Fibroblast of lung (primary cell): ENCODE results near the gene GCM1. TPM values are rescaled to one million over a fixed set of nuclear protein-coding genes. Genes with fewer than 3 reads are reported as not detected.
A peak's percentile ranks its signal among the peaks of the same experiment; 100 is the strongest.

Source experiments
- DNase-seq, 2 donors: peaks; one replicate each; pipeline versions ENCODE4 v3.0.0 to v3.0.0-alpha.2; 2010; ENCODE audit warnings: low read depth in 2 of 2
- H2AFZ ChIP-seq: 2 replicates; pipeline ENCODE4 v1.5.1; 2012; ENCODE audit warnings: low read length, control low read depth, inconsistent platforms
- H3K27ac ChIP-seq: 2 replicates; pipeline ENCODE4 v1.5.1; 2011; ENCODE audit warnings: low read length, control low read depth; ENCODE audit not compliant: insufficient read depth
- H3K27me3 ChIP-seq: 2 replicates; pipeline ENCODE4 v1.5.1; 2011; ENCODE audit warnings: mild to moderate bottlenecking, low read length; ENCODE audit not compliant: control insufficient read depth, insufficient read depth
- H3K36me3 ChIP-seq: 2 replicates; pipeline ENCODE4 v1.5.1; 2011; ENCODE audit warnings: low read length; ENCODE audit not compliant: control insufficient read depth, insufficient read depth
- H3K4me1 ChIP-seq: 2 replicates; pipeline ENCODE4 v1.5.1; 2011; ENCODE audit warnings: low read length; ENCODE audit not compliant: control insufficient read depth, insufficient read depth; ENCODE audit errors: extremely low read depth
- H3K4me2 ChIP-seq: 2 replicates; pipeline ENCODE4 v1.5.1; 2011; ENCODE audit warnings: low read length, control low read depth; ENCODE audit not compliant: insufficient read depth; ENCODE audit errors: extremely low read depth
- H3K4me3 ChIP-seq, 4 experiments: fragments of 200-600 bp in 1 of 4; sonication (generic) in 1 of 4; replicated peaks in 1 of 4; 2 replicates each; pipeline ENCODE4 v1.5.1; 2011 to 2016; ENCODE audit warnings: low read length in 4 of 4, low read depth in 3 of 4, mild to moderate bottlenecking in 3 of 4, control low read depth in 2 of 4, inconsistent platforms in 1 of 4, mixed read lengths in 1 of 4; ENCODE audit not compliant: insufficient read depth in 1 of 4; ENCODE audit errors: control extremely low read depth in 1 of 4
- H3K79me2 ChIP-seq: 2 replicates; pipeline ENCODE4 v1.5.1; 2012; ENCODE audit warnings: mild to moderate bottlenecking, low read length, inconsistent platforms; ENCODE audit not compliant: control insufficient read depth, insufficient read depth
- H3K9ac ChIP-seq: 2 replicates; pipeline ENCODE4 v1.5.1; 2011; ENCODE audit warnings: mild to moderate bottlenecking, low read length, control low read depth; ENCODE audit not compliant: insufficient read depth
- H3K9me3 ChIP-seq: 2 replicates; pipeline ENCODE4 v1.5.1; 2012; ENCODE audit warnings: low read depth, low read length; ENCODE audit not compliant: control insufficient read depth, insufficient read depth
- H4K20me1 ChIP-seq: 2 replicates; pipeline ENCODE4 v1.5.1; 2011; ENCODE audit warnings: low read length; ENCODE audit not compliant: control insufficient read depth, insufficient read depth; ENCODE audit errors: extremely low read depth
- EZH2 ChIP-seq: IDR thresholded peaks from 2 replicates; pipeline ENCODE4 v1.5.1; 2012; ENCODE audit warnings: low read length, control low read depth, mild to moderate bottlenecking; ENCODE audit errors: missing control alignments
- polyA plus RNA-seq, 2 donors: library from polyadenylated mRNA; depleted of rRNA in 1 of 2; stranded (reverse) in 1 of 2; unstranded in 1 of 2; fragments of >200 nt; gene quantifications; 2 replicates each; pipeline ENCODE4 v1.2.1, GENCODE V29; 2011 to 2012; ENCODE audit warnings: missing spikeins in 1 of 2
- total RNA-seq: library from RNA; depleted of rRNA; stranded (reverse); fragments of >200 nt; gene quantifications from 2 replicates; pipeline ENCODE4 v1.2.1, GENCODE V29; 2014
- TF ChIP-seq, protein P1 (sequence below), 2 donors: IDR thresholded peaks in 1 of 2; conservative IDR thresholded peaks in 1 of 2; 1 replicate in 1 of 2; 2 replicates in 1 of 2; pipeline ENCODE4 v1.5.1; 2011 to 2012; ENCODE audit warnings: low read length in 2 of 2, control low read depth in 1 of 2, inconsistent platforms in 1 of 2, low read depth in 1 of 2, mild to moderate bottlenecking in 1 of 2

The GCM1 gene
- total and polyA plus RNA-seq, 2 donors (not counting 1 experiment from before 2014, with no cell fraction given): not detected

DNA sequence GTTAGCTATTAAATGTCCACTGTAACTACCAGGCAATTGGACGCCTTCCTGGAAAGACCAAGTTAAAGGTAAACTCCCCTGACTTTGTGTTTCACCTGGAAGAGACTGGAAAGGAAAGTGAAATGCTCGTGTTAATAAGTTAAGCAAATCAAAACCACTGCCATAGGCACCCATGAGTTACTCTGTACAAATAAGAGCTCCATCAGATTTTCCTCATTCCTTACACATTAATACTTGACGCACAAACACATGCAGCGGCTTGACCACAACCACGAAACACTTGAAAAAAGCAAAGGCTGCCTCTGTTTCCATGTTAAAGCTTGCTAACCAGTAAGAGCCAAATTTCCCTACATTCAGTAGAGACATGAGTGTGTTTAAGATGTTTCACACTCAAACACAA, 19.8 kb downstream of the GCM1 start:
- H3K27me3 ChIP-seq: no peaks in the 10 kb centered on the region
- no peak overlapping the region for H2AFZ ChIP-seq
- no peak overlapping the region for H3K4me2 ChIP-seq
- H3K36me3 ChIP-seq: no peaks in the 10 kb centered on the region
- H3K9me3 ChIP-seq: no peaks in the 10 kb centered on the region
- TF ChIP-seq, protein P1, sequence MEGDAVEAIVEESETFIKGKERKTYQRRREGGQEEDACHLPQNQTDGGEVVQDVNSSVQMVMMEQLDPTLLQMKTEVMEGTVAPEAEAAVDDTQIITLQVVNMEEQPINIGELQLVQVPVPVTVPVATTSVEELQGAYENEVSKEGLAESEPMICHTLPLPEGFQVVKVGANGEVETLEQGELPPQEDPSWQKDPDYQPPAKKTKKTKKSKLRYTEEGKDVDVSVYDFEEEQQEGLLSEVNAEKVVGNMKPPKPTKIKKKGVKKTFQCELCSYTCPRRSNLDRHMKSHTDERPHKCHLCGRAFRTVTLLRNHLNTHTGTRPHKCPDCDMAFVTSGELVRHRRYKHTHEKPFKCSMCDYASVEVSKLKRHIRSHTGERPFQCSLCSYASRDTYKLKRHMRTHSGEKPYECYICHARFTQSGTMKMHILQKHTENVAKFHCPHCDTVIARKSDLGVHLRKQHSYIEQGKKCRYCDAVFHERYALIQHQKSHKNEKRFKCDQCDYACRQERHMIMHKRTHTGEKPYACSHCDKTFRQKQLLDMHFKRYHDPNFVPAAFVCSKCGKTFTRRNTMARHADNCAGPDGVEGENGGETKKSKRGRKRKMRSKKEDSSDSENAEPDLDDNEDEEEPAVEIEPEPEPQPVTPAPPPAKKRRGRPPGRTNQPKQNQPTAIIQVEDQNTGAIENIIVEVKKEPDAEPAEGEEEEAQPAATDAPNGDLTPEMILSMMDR (conservative IDR thresholded peaks at IDR 0.05 in 1 of 2, IDR thresholded peaks at IDR 0.05 in 1 of 2; ENCODE audit: low read depth in 1 of 2, low read length in 2 of 2): no peak
- TF ChIP-seq EZH2: no peak
- no peak overlapping the region for H3K27ac ChIP-seq
- no peaks in the 10 kb centered on the region for H3K79me2 ChIP-seq
- peak in 1 of 2 donors; percentile 72 for DNase-seq
- H3K9ac ChIP-seq: no peak overlapping the region
- no peaks in the 10 kb centered on the region for H3K4me1 ChIP-seq
- H4K20me1 ChIP-seq: no peaks in the 10 kb centered on the region
- H3K4me3 ChIP-seq: no peak overlapping the region

DNA sequence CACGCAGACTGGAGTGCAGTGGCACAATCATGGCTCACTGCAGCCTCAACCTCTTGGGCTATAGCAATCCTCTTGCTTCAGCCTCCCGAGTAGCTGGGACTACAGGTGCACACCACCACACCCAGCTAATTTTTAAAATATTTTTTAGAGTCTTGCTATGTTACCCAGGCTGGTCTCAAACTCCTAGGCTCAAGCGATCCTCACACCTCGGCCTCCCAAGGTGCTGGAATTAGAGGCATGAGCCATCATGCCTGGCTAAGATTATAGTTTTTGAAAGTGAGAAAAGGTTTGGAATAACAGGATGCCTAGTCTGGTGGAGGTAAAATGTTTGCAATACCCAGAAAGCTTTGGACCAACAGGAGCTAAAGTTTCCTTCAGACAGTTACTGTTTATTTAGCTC, 23.4 kb downstream of the GCM1 start:
- H3K27me3 ChIP-seq: no peaks in the 10 kb centered on the region

DNA sequence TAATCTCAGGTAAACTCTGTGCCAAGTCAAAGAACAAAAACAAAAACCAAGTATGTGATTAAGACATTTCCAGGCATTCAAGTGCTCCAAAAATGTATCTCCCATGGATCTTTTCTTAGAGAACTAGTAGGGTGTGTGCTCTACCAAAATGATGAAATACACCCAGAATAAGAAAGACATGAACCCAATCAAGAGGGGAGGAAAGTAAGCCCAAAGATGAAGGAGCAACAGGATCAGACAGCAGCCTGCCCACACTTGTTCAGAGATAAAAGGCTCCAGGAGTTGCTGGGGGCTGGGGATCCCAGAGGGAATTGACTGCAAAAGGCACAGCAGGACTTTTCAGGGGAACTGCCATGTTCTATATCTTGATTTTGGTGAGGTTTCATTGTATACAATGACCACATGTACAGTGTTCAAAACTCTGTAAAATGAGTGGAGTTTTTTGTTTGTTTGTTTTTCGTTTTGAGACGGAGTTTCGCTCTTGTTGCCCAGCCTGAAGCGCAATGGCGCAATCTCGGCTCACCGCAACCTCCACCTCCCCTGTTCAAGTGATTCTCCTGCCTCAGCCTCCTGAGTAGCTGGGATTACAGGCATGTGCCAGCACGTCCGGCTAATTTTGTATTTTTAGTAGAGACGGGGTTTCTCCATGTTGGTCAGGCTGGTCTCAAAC, 24.4 kb downstream of the GCM1 start:
- TF ChIP-seq, protein P1 (conservative IDR thresholded peaks at IDR 0.05 in 1 of 2, IDR thresholded peaks at IDR 0.05 in 1 of 2; ENCODE audit: low read depth in 1 of 2, low read length in 2 of 2): no peak
- no peak for TF ChIP-seq EZH2
- H3K27me3 ChIP-seq: no peaks in the 10 kb centered on the region
- no peak overlapping the region for H2AFZ ChIP-seq
- H3K4me1 ChIP-seq: no peaks in the 10 kb centered on the region
- H3K79me2 ChIP-seq: no peaks in the 10 kb centered on the region
- DNase-seq: no peak
- no peak overlapping the region for H3K27ac ChIP-seq
- H3K4me2 ChIP-seq: no peak overlapping the region
- no peaks in the 10 kb centered on the region for H4K20me1 ChIP-seq
- no peaks in the 10 kb centered on the region for H3K36me3 ChIP-seq
- H3K9ac ChIP-seq: no peak overlapping the region
- no peaks in the 10 kb centered on the region for H3K9me3 ChIP-seq
- no peak overlapping the region for H3K4me3 ChIP-seq

More for the DNA sequence above, 23.4 kb downstream of the GCM1 start:
- H3K79me2 ChIP-seq: no peaks in the 10 kb centered on the region
- no peak overlapping the region for H3K4me3 ChIP-seq
- H3K36me3 ChIP-seq: no peaks in the 10 kb centered on the region
- no peak overlapping the region for H2AFZ ChIP-seq
- DNase-seq: no peak
- no peaks in the 10 kb centered on the region for H3K4me1 ChIP-seq
- no peak overlapping the region for H3K4me2 ChIP-seq
- H4K20me1 ChIP-seq: no peaks in the 10 kb centered on the region
- H3K9ac ChIP-seq: no peak overlapping the region
- H3K9me3 ChIP-seq: no peaks in the 10 kb centered on the region
- TF ChIP-seq EZH2: no peak
- TF ChIP-seq, protein P1 (conservative IDR thresholded peaks at IDR 0.05 in 1 of 2, IDR thresholded peaks at IDR 0.05 in 1 of 2; ENCODE audit: low read depth in 1 of 2, low read length in 2 of 2): no peak
- H3K27ac ChIP-seq: no peak overlapping the region
